ENCODE data around the gene FOXJ2. TPM values are rescaled to one million over a fixed set of nuclear protein-coding genes. Genes with fewer than 3 reads are reported as not detected.
"Not testable (repeated sequence)": the region's sequence is repeated elsewhere in the genome, so short reads cannot be mapped to it uniquely, and the experiment has no call there.

The FOXJ2 gene
- polyA plus RNA-seq, 1 of the 3 experiments (the other 2 are of a cell fraction) = 3.4 TPM

- no peaks in the 10 kb centered on the region for H3K9me2 ChIP-seq
- H3K27me3 ChIP-seq (ENCODE audit: insufficient read depth) = no peaks in the 10 kb centered on the region
- ChIA-PET CTCF (interaction anchor here (0.7 kb wide), 1 partner anchor 17 kb away, joined by 3 read pairs; no protein-coding TSS in a partner anchor), POLR2A (no interaction called here)
- peaks cover 23% of the 10 kb centered on the region for H3K79me2 ChIP-seq (ENCODE audit: insufficient read depth)
- no peaks in the 10 kb centered on the region for H3K36me3 ChIP-seq (replicated peaks in 1 of 2; ENCODE audit: control insufficient read depth in 1 of 2, insufficient read depth in 2 of 2, low read length in 1 of 2)
- no peak overlapping the region for H3K4me2 ChIP-seq
- TF ChIP-seq TEAD4 (IDR thresholded peaks at IDR 0.05; ENCODE audit: borderline replicate concordance, insufficient read depth) (no peak), MEF2A (IDR thresholded peaks at IDR 0.05; ENCODE audit: borderline replicate concordance, low read depth) (no peak), IRF3 (IDR thresholded peaks at IDR 0.05; ENCODE audit: low read depth, low read length) (no peak), RCOR1 (IDR thresholded peaks at IDR 0.05; ENCODE audit: low read length) (no peak), FOXM1 (IDR thresholded peaks at IDR 0.05; ENCODE audit: low read depth) (no peak), YY1 (IDR thresholded peaks at IDR 0.05; ENCODE audit: low read depth) (no peak), SIN3A (IDR thresholded peaks at IDR 0.05; ENCODE audit: borderline replicate concordance, low read depth, low read length) (no peak), RAD21 (IDR thresholded peaks at IDR 0.05; ENCODE audit: low read length) (no peak), FOXJ3 (CRISPR knock-in tag; IDR thresholded peaks at IDR 0.05) (no peak), MAX (IDR thresholded peaks at IDR 0.05; ENCODE audit: low read depth) (no peak), RFX5 (IDR thresholded peaks at IDR 0.05; ENCODE audit: low read length) (no peak), TAF1 (IDR thresholded peaks at IDR 0.05; ENCODE audit: borderline replicate concordance, low read depth, low read length) (no peak), REST (IDR thresholded peaks at IDR 0.05; ENCODE audit: low read depth, low read length) (no peak), EP300 (IDR thresholded peaks at IDR 0.05; ENCODE audit: borderline replicate concordance in 1 of 2, low read depth in 1 of 2, low read length in 1 of 2) (no peak), JUND (IDR thresholded peaks at IDR 0.05) (no peak), NFIC (IDR thresholded peaks at IDR 0.05; ENCODE audit: borderline replicate concordance) (no peak), POLR2AphosphoS5 (IDR thresholded peaks at IDR 0.05; ENCODE audit: low read depth, low read length) (no peak), MXI1 (IDR thresholded peaks at IDR 0.05; ENCODE audit: low read depth, low read length) (no peak), NRF1 (IDR thresholded peaks at IDR 0.05; ENCODE audit: low read depth, low read length) (no peak), CTCF (IDR thresholded peaks at IDR 0.05) (no peak)
- no peak overlapping the region for H3K9ac ChIP-seq
- H2AFZ ChIP-seq (ENCODE audit: low read depth) = no peak overlapping the region
- H3K4me1 ChIP-seq (ENCODE audit: control insufficient read depth in 1 of 2, insufficient read depth in 2 of 2, low read depth in 1 of 2, low read length in 1 of 2) = peaks cover 5 to 22% of the 10 kb centered on the region in 2 experiments; a peak in 3 of 4 replicates
- no peaks in the 10 kb centered on the region for H3K9me3 ChIP-seq
- H3K4me3 ChIP-seq (ENCODE audit: low read depth in 2 of 2, low read length in 1 of 2) = no peak overlapping the region
- DNase-seq = no peak
- peaks cover 25% of the 10 kb centered on the region for H3F3A ChIP-seq (replicated peaks; ENCODE audit: insufficient read depth)
- no peak overlapping the region for H3K27ac ChIP-seq (ENCODE audit: low read depth in 2 of 2, low read length in 1 of 2)
- 82% methylated on average over 3 of the region's 3 CpGs for WGBS (ENCODE audit: low lambda C conversion rate)
- peaks cover 15% of the 10 kb centered on the region; the same call in 1 of the 2 replicates for H4K20me1 ChIP-seq (ENCODE audit: insufficient read depth)
These were observed 2.3 kb upstream of the FOXJ2 start for GRCh38 chr12:8030189-8030588.

GRCh38 chr12:8031017-8031416 is 1.5 kb upstream of the FOXJ2 start:
- H3K4me2 ChIP-seq; H3K4me3 ChIP-seq (ENCODE audit: low read depth in 2 of 2, low read length in 1 of 2); POLR2A ChIA-PET; DNase-seq; H3K9me2 ChIP-seq; H3K36me3 ChIP-seq (replicated peaks in 1 of 2; ENCODE audit: control insufficient read depth in 1 of 2, insufficient read depth in 2 of 2, low read length in 1 of 2); H3K9me3 ChIP-seq; H3K27me3 ChIP-seq (ENCODE audit: insufficient read depth); H2AFZ ChIP-seq (ENCODE audit: low read depth); H3K9ac ChIP-seq; H3K27ac ChIP-seq (ENCODE audit: low read depth in 2 of 2, low read length in 1 of 2): not testable (repeated sequence)
- Histone ChIP-seq H3F3A (replicated peaks; ENCODE audit: insufficient read depth) (peaks cover 25% of the 10 kb centered on the region), H4K20me1 (ENCODE audit: insufficient read depth) (peaks cover 15% of the 10 kb centered on the region), H3K79me2 (ENCODE audit: insufficient read depth) (peaks cover 28% of the 10 kb centered on the region), H3K4me1 (ENCODE audit: control insufficient read depth in 1 of 2, insufficient read depth in 2 of 2, low read depth in 1 of 2, low read length in 1 of 2) (peaks cover 14 to 25% of the 10 kb centered on the region in 2 experiments; a peak in 3 of 4 replicates)
- WGBS (ENCODE audit: low lambda C conversion rate) = 95% methylated on average over 23 of the region's 23 CpGs
- CTCF ChIA-PET = interaction anchor here (6.3 kb wide), 1 partner anchor 14 kb away, joined by 41 read pairs; no protein-coding TSS in a partner anchor

Measured in SK-N-SH (cell line).